Measurements from ENCODE around the gene CBL.

- TF ChIP-seq RAD21 (IDR thresholded peaks at IDR 0.05; ENCODE audit: low read depth): no peak
- TF ChIP-seq CEBPB (IDR thresholded peaks at IDR 0.05): no peak
- no peak for TF ChIP-seq MAX (IDR thresholded peaks at IDR 0.05)
- no peak for TF ChIP-seq CREB1 (IDR thresholded peaks at IDR 0.05; ENCODE audit: low read depth)
- TF ChIP-seq REST (IDR thresholded peaks at IDR 0.05; ENCODE audit: low read depth): no peak
- TF ChIP-seq FOXM1 (IDR thresholded peaks at IDR 0.05; ENCODE audit: borderline replicate concordance, low read depth): no peak
- TF ChIP-seq YY1 (IDR thresholded peaks at IDR 0.05; ENCODE audit: low read depth): no peak
These were observed 3.6 kb upstream of the CBL start for GRCh38 chr11:119202554-119202953.

All from Ishikawa (cell line).